ENCODE measurements around the gene SLC20A1.
"Not testable (repeated sequence)": the region's sequence is repeated elsewhere in the genome, so short reads cannot be mapped to it uniquely, and the experiment has no call there.

SLC20A1 gene

GRCh38 chr2:112646791-112647689 is 1.3 kb downstream of the SLC20A1 start:
- DNase-seq (ENCODE audit: low read depth, low spot score) = no peak

GRCh38 chr2:112648081-112648480 is 2.3 kb downstream of the SLC20A1 start:
- DNase-seq (ENCODE audit: low read depth, low spot score) = no peak

- no peak for DNase-seq (ENCODE audit: low read depth, low spot score)
Measured at GRCh38 chr2:112656679-112657078, 10.9 kb downstream of the SLC20A1 start.

GRCh38 chr2:112658301-112658700 is 12.6 kb downstream of the SLC20A1 start:
- DNase-seq (ENCODE audit: low read depth, low spot score) = no peak

GRCh38 chr2:112658839-112659667 is 13.3 kb downstream of the SLC20A1 start:
- DNase-seq (ENCODE audit: low read depth, low spot score) = no peak

- DNase-seq (ENCODE audit: low read depth, low spot score) = no peak
Measured at GRCh38 chr2:112660138-112660537, 14.4 kb downstream of the SLC20A1 start.

- DNase-seq (ENCODE audit: low read depth, low spot score) = no peak
Measured at GRCh38 chr2:112661656-112662305, 16.0 kb downstream of the SLC20A1 start.

GRCh38 chr2:112662704-112663103 is 17.0 kb downstream of the SLC20A1 start:
- DNase-seq (ENCODE audit: low read depth, low spot score) = no peak

GRCh38 chr2:112664689-112665088 is 18.9 kb downstream of the SLC20A1 start:
- DNase-seq (ENCODE audit: low read depth, low spot score) = no peak

GRCh38 chr2:112665113-112665780 is 19.5 kb downstream of the SLC20A1 start:
- no peak for DNase-seq (ENCODE audit: low read depth, low spot score)

GRCh38 chr2:112666761-112667122 is 21.0 kb downstream of the SLC20A1 start:
- no peak for DNase-seq (ENCODE audit: low read depth, low spot score)

- DNase-seq (ENCODE audit: low read depth, low spot score) = not testable (repeated sequence)
Measured at GRCh38 chr2:112667540-112667939, 21.8 kb downstream of the SLC20A1 start.

GRCh38 chr2:112669667-112670066 is 23.9 kb downstream of the SLC20A1 start:
- no peak for DNase-seq (ENCODE audit: low read depth, low spot score)

- DNase-seq (ENCODE audit: low read depth, low spot score) = no peak
Measured at GRCh38 chr2:112670252-112671022, 24.7 kb downstream of the SLC20A1 start.

GRCh38 chr2:112671801-112672200 is 26.1 kb downstream of the SLC20A1 start:
- DNase-seq (ENCODE audit: low read depth, low spot score) = no peak

GRCh38 chr2:112673008-112673407 is 27.3 kb downstream of the SLC20A1 start:
- no peak for DNase-seq (ENCODE audit: low read depth, low spot score)

GRCh38 chr2:112674229-112674628 is 28.5 kb downstream of the SLC20A1 start:
- no peak for DNase-seq (ENCODE audit: low read depth, low spot score)

- DNase-seq (ENCODE audit: low read depth, low spot score) = no peak
Measured at GRCh38 chr2:112679484-112679883, 33.7 kb downstream of the SLC20A1 start.

GRCh38 chr2:112680666-112681101 is 34.9 kb downstream of the SLC20A1 start:
- no peak for DNase-seq (ENCODE audit: low read depth, low spot score)

- DNase-seq (ENCODE audit: low read depth, low spot score) = no peak
Measured at GRCh38 chr2:112682101-112682500, 36.4 kb downstream of the SLC20A1 start.

Data from activated CD4-positive, CD25-positive, alpha-beta regulatory T cell treated with anti-CD3 and anti-CD28 coated beads, Interleukin-2, amount 50 U/mL, for 16 hours (primary cell).